ENCODE measurements around the gene SLCO3A1.

SLCO3A1 gene

DNA sequence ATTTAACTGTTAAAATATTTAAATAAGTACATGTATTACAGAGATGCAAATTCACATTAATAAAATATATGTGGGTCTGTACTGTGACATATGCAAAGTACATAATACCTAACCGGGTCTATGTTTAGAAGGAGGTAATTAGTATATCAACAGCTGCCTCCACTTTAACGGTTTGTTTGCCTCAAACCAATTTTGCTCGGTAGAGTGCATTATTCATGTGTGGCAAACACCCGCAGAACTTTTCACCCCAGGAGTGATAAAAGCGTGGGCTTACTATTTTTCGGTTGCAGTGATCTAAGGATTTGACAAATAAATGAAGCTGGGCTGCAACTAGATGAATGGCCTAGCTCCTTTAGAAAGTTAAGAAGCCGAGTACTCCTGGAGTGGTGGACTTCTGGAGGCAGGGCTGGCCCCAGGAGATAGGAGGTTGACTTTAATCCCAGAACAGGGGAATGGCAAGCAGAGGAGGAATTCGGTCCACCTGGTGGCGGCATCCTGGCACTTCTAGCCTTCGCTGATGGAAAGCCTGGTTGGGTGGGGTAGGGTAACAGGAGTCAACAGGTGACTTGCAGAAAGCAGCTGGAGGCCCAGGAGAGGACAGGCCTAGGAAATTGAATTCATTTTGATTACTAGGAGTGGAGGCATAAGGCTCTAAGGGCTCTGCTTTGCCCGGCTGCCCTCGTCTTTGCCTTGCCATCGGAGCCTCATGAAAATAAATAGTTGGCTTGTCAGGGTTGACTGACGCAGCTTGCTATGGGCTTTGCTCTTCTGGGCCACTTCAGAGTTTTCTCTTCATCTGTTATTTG, 2.4 kb downstream of the SLCO3A1 start:
- Histone ChIP-seq H3K4me3 (ENCODE audit: low read depth in 1 of 5, low read length in 5 of 5) (peak overlapping the region in 3 of 5 donors; percentile 19 to 75 (median 67)), H3K27ac (ENCODE audit: low read depth, low read length) (no peak overlapping the region), H3K36me3 (ENCODE audit: control insufficient read depth in 5 of 5, insufficient read depth in 5 of 5, low read length in 5 of 5) (peaks cover 0 to 4% (median 0%) of the 10 kb centered on the region in 5 donors), H3K27me3 (ENCODE audit: control insufficient read depth in 5 of 5, insufficient read depth in 4 of 5, low read length in 5 of 5) (peaks cover 0 to 8% (median 0%) of the 10 kb centered on the region in 5 donors), H3K9me3 (ENCODE audit: control insufficient read depth in 5 of 5, low read length in 5 of 5) (no peaks in the 10 kb centered on the region), H3K4me1 (ENCODE audit: control insufficient read depth in 5 of 5, insufficient read depth in 5 of 5, low read length in 5 of 5) (peaks cover 9 to 59% (median 38%) of the 10 kb centered on the region in 5 donors), H3K9ac (ENCODE audit: low read length in 5 of 5) (no peak overlapping the region)

DNA sequence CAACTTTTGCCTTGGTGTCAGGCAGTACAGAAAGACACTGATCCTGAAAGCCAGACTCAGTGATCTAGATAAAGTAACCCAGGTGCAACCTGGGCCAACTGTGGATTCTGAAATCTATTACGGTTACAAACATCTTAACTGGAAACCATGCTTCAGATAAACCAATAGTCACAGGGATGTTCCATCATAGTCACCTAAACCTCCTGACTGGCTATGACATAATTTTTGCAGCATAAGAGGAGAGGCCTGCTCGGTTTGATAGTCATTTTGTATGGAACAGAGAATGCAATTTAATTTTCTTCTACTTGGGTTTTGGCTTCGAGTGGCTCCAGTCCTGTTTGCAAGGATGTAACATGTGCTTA, 3.7 kb downstream of the SLCO3A1 start:
- Histone ChIP-seq H3K4me3 (ENCODE audit: low read depth in 1 of 5, low read length in 5 of 5) (no peak overlapping the region), H3K36me3 (ENCODE audit: control insufficient read depth in 5 of 5, insufficient read depth in 5 of 5, low read length in 5 of 5) (peaks cover 0 to 4% (median 0%) of the 10 kb centered on the region in 5 donors), H3K4me1 (ENCODE audit: control insufficient read depth in 5 of 5, insufficient read depth in 5 of 5, low read length in 5 of 5) (peaks cover 8 to 55% (median 30%) of the 10 kb centered on the region in 5 donors), H3K9ac (ENCODE audit: low read length in 5 of 5) (no peak overlapping the region), H3K27ac (ENCODE audit: low read depth, low read length) (no peak overlapping the region), H3K9me3 (ENCODE audit: control insufficient read depth in 5 of 5, low read length in 5 of 5) (no peaks in the 10 kb centered on the region), H3K27me3 (ENCODE audit: control insufficient read depth in 5 of 5, insufficient read depth in 4 of 5, low read length in 5 of 5) (peaks cover 0 to 8% (median 0%) of the 10 kb centered on the region in 5 donors)

DNA sequence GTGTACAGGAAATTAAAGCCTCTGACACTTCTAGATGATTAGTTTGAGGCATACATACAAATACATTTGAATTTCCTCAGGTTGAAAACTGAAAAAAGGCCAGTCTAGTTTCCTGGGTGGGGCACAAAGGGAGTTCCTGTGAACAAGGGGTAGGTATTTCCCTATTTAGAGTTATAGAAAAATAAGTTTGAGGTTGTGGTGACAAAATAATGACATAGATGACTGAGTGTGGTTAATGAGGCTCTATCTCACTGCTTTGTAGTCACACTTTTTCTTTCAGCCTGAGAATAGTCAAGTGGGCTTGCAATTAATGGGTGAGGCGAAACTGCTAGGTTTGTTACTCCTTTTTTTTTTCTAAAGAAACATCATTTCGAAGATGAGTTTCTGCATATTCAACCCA, 4.3 kb downstream of the SLCO3A1 start:
- Histone ChIP-seq H3K9me3 (ENCODE audit: control insufficient read depth in 5 of 5, low read length in 5 of 5) (no peaks in the 10 kb centered on the region), H3K4me1 (ENCODE audit: control insufficient read depth in 5 of 5, insufficient read depth in 5 of 5, low read length in 5 of 5) (peaks cover 6 to 50% (median 25%) of the 10 kb centered on the region in 5 donors), H3K36me3 (ENCODE audit: control insufficient read depth in 5 of 5, insufficient read depth in 5 of 5, low read length in 5 of 5) (peaks cover 0 to 4% (median 0%) of the 10 kb centered on the region in 5 donors), H3K9ac (ENCODE audit: low read length in 5 of 5) (no peak overlapping the region), H3K27ac (ENCODE audit: low read depth, low read length) (no peak overlapping the region), H3K4me3 (ENCODE audit: low read depth in 1 of 5, low read length in 5 of 5) (no peak overlapping the region), H3K27me3 (ENCODE audit: control insufficient read depth in 5 of 5, insufficient read depth in 4 of 5, low read length in 5 of 5) (peaks cover 0 to 8% (median 0%) of the 10 kb centered on the region in 5 donors)

DNA sequence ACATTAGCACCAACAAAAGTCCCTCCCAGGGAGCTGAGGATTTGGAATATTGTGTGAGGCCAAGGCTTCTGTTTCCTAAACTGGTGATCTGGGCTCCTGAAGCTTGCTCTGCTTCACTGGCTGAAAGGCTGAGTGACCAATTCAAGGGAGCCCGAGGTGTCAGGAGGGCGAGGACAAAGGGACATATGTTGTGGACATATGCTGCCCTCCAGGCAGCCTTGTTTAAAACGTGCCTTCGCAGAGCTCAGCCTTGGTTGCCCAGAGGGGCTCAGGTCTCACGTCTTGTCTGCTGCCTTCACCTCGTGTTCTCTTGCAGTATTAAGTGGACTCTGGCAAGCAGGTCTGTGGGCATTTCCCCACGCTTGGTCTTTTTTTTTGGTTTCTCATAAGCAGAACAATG, 7.0 kb downstream of the SLCO3A1 start:
- Histone ChIP-seq H3K9ac (ENCODE audit: low read length in 5 of 5) (no peak overlapping the region), H3K4me1 (ENCODE audit: control insufficient read depth in 5 of 5, insufficient read depth in 5 of 5, low read length in 5 of 5) (peaks cover 6 to 57% (median 26%) of the 10 kb centered on the region in 5 donors), H3K9me3 (ENCODE audit: control insufficient read depth in 5 of 5, low read length in 5 of 5) (no peaks in the 10 kb centered on the region), H3K36me3 (ENCODE audit: control insufficient read depth in 5 of 5, insufficient read depth in 5 of 5, low read length in 5 of 5) (peaks cover 0 to 4% (median 0%) of the 10 kb centered on the region in 5 donors), H3K27ac (ENCODE audit: low read depth, low read length) (no peak overlapping the region), H3K4me3 (ENCODE audit: low read depth in 1 of 5, low read length in 5 of 5) (no peak overlapping the region), H3K27me3 (ENCODE audit: control insufficient read depth in 5 of 5, insufficient read depth in 4 of 5, low read length in 5 of 5) (peaks cover 0 to 4% (median 0%) of the 10 kb centered on the region in 5 donors)

DNA sequence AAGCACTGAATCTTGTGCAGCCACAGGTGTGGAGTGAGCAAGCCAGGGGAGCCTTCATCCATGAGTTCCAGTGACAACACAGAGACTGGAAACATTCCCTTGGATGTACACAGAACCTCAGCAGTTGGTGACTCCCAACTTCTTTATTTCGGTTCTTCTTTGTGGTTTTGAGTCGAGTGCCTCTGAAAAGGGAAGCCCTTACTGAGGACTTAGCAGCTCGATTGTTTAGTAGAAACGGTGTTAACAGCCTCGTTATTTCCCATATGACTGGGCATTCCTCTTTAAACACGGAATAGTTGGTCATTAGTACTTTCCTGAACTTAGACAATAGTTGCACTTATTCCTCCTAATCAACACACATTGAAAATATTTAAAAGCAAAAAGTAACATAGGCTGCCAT, 7.7 kb downstream of the SLCO3A1 start:
- H3K27ac ChIP-seq (ENCODE audit: low read depth, low read length): no peak overlapping the region
- peaks cover 0 to 4% (median 0%) of the 10 kb centered on the region in 5 donors for H3K36me3 ChIP-seq (ENCODE audit: control insufficient read depth in 5 of 5, insufficient read depth in 5 of 5, low read length in 5 of 5)
- peaks cover 0 to 4% (median 0%) of the 10 kb centered on the region in 5 donors for H3K27me3 ChIP-seq (ENCODE audit: control insufficient read depth in 5 of 5, insufficient read depth in 4 of 5, low read length in 5 of 5)
- peaks cover 8 to 57% (median 27%) of the 10 kb centered on the region in 5 donors for H3K4me1 ChIP-seq (ENCODE audit: control insufficient read depth in 5 of 5, insufficient read depth in 5 of 5, low read length in 5 of 5)
- H3K9me3 ChIP-seq (ENCODE audit: control insufficient read depth in 5 of 5, low read length in 5 of 5): no peaks in the 10 kb centered on the region
- H3K4me3 ChIP-seq (ENCODE audit: low read depth in 1 of 5, low read length in 5 of 5): no peak overlapping the region
- H3K9ac ChIP-seq (ENCODE audit: low read length in 5 of 5): no peak overlapping the region

DNA sequence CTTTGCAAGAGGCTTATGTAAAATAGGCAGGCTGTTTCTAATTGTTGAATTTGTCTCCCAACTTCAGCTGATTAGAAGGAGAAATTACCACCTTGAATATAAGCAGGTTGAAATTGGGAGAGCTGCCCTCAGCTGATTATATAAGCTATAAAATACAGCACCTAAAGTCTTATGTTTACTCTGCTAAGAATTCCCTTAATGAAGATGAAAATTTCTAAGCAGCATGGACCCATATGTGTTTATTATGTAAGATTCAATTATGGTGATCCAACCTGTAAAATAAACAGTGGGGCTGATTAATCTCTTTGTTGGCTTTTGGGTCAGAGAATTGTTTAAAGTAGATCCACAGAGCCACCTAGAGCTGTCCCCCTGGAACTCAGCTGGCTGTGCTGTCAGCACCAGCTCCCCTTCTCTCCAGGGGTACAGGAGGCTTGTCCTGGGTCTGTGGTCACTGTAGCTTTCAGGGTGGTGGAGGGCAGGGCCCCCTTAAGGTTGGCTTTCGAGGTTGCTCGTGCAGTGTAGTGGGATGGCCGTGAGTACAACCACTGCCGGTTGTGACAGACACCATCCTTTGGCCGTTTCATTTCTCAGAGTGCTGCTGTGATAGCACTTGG, 9.5 kb downstream of the SLCO3A1 start:
- Histone ChIP-seq H3K36me3 (ENCODE audit: control insufficient read depth in 5 of 5, insufficient read depth in 5 of 5, low read length in 5 of 5) (peaks cover 0 to 4% (median 0%) of the 10 kb centered on the region in 5 donors), H3K4me1 (ENCODE audit: control insufficient read depth in 5 of 5, insufficient read depth in 5 of 5, low read length in 5 of 5) (peaks cover 17 to 56% (median 28%) of the 10 kb centered on the region in 5 donors), H3K27me3 (ENCODE audit: control insufficient read depth in 5 of 5, insufficient read depth in 4 of 5, low read length in 5 of 5) (peaks cover 0 to 3% (median 0%) of the 10 kb centered on the region in 5 donors), H3K9ac (ENCODE audit: low read length in 5 of 5) (no peak overlapping the region), H3K4me3 (ENCODE audit: low read depth in 1 of 5, low read length in 5 of 5) (no peak overlapping the region), H3K9me3 (ENCODE audit: control insufficient read depth in 5 of 5, low read length in 5 of 5) (no peaks in the 10 kb centered on the region), H3K27ac (ENCODE audit: low read depth, low read length) (no peak overlapping the region)

DNA sequence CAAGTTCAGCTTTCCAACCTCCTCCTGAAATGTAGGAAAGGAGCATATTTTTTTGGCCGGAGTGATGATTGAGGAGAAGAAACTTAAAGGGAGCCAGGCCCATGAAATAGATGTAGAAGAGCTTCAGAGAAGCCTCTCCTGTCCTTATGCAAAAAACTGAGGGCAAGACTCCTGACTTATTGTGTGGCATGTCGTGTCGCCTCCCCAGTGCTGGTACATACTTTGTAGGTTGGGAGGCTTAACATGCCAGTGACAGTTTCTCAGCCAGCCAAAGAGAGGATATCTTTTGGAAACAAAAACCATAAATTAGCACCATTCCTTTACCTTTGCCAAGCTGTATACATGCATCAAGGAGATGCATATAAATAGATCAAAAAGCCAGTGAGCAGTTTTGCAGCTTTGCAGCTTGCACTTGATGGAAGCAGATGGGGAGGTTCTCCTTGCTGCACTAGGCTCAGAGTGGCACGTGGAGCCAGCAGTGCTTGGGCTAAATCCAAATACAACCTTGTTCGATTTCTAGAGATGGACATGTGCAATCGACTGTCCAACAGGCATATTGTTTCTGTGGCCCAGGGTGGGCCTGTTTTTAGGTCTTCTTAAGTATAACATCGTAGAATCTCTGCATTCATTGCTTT, 10.2 kb downstream of the SLCO3A1 start:
- Histone ChIP-seq H3K27me3 (ENCODE audit: control insufficient read depth in 5 of 5, insufficient read depth in 4 of 5, low read length in 5 of 5) (peaks cover 0 to 3% (median 0%) of the 10 kb centered on the region in 5 donors), H3K4me1 (ENCODE audit: control insufficient read depth in 5 of 5, insufficient read depth in 5 of 5, low read length in 5 of 5) (peaks cover 17 to 58% (median 28%) of the 10 kb centered on the region in 5 donors), H3K9me3 (ENCODE audit: control insufficient read depth in 5 of 5, low read length in 5 of 5) (no peaks in the 10 kb centered on the region), H3K36me3 (ENCODE audit: control insufficient read depth in 5 of 5, insufficient read depth in 5 of 5, low read length in 5 of 5) (peaks cover 0 to 4% (median 0%) of the 10 kb centered on the region in 5 donors), H3K27ac (ENCODE audit: low read depth, low read length) (no peak overlapping the region), H3K9ac (ENCODE audit: low read length in 5 of 5) (no peak overlapping the region), H3K4me3 (ENCODE audit: low read depth in 1 of 5, low read length in 5 of 5) (no peak overlapping the region)

DNA sequence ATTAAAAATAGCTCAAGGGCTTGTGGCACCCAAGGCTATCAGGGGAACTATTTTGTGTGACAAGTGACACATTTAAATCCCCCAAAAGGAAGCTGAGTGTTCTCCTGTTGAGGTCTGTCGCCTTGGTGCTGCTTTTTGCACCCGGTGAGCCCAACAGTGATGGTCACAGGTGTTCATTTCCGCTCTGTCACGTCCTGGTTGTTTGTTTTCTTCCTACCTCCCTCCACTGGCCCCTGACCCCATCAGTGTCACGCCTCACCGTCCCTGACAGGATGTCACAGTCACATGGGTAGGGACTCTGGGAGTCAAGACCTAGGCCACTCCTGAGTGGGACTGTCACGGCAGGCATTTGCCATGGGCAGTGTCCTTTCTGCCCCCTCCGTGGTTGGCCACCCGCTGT, 11.2 kb downstream of the SLCO3A1 start:
- H3K4me3 ChIP-seq (ENCODE audit: low read depth in 1 of 5, low read length in 5 of 5): no peak overlapping the region

DNA sequence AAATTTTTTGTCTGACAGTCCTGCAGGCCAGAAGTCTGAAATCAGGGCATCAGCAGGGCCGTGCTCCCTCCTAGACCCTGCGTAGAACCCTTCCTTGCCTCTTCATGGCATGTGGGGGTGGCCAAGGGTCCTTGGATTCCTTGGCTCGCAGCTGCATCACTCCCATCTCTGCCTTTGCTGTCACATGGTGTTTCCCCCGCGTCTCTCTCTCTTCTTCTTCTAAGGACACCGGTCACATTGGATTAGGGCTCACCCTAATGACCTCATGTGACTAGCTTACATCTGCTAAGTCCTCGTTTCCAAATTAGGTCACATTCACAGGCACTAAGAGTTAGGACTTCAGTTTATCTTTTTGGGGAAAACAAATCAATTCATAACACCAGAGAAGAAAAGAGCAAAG, 12.0 kb downstream of the SLCO3A1 start:
- H3K4me3 ChIP-seq (ENCODE audit: low read depth in 1 of 5, low read length in 5 of 5): no peak overlapping the region
- no peaks in the 10 kb centered on the region for H3K9me3 ChIP-seq (ENCODE audit: control insufficient read depth in 5 of 5, low read length in 5 of 5)
- no peaks in the 10 kb centered on the region for H3K36me3 ChIP-seq (ENCODE audit: control insufficient read depth in 5 of 5, insufficient read depth in 5 of 5, low read length in 5 of 5)
- H3K27me3 ChIP-seq (ENCODE audit: control insufficient read depth in 5 of 5, insufficient read depth in 4 of 5, low read length in 5 of 5): peaks cover 0 to 3% (median 0%) of the 10 kb centered on the region in 5 donors
- peak overlapping the region; percentile 77 for H3K27ac ChIP-seq (ENCODE audit: low read depth, low read length)
- peaks cover 16 to 59% (median 28%) of the 10 kb centered on the region in 5 donors for H3K4me1 ChIP-seq (ENCODE audit: control insufficient read depth in 5 of 5, insufficient read depth in 5 of 5, low read length in 5 of 5)
- H3K9ac ChIP-seq (ENCODE audit: low read length in 5 of 5): no peak overlapping the region

More for the DNA sequence above, 11.2 kb downstream of the SLCO3A1 start:
- Histone ChIP-seq H3K4me1 (ENCODE audit: control insufficient read depth in 5 of 5, insufficient read depth in 5 of 5, low read length in 5 of 5) (peaks cover 17 to 58% (median 28%) of the 10 kb centered on the region in 5 donors), H3K36me3 (ENCODE audit: control insufficient read depth in 5 of 5, insufficient read depth in 5 of 5, low read length in 5 of 5) (no peaks in the 10 kb centered on the region), H3K27me3 (ENCODE audit: control insufficient read depth in 5 of 5, insufficient read depth in 4 of 5, low read length in 5 of 5) (peaks cover 0 to 3% (median 0%) of the 10 kb centered on the region in 5 donors), H3K9me3 (ENCODE audit: control insufficient read depth in 5 of 5, low read length in 5 of 5) (no peaks in the 10 kb centered on the region), H3K9ac (ENCODE audit: low read length in 5 of 5) (no peak overlapping the region), H3K27ac (ENCODE audit: low read depth, low read length) (no peak overlapping the region)
